Endothelial cell of umbilical vein (primary cell): ENCODE measurements around the gene CTBP1. TPM values are rescaled to one million over a fixed set of nuclear protein-coding genes. Genes with fewer than 3 reads are reported as not detected.

ENCODE experiments used
- BruUV-seq: library from RNA; stranded (reverse); fragments of 400-500 nt; replicated peaks from 2 replicates; lab custom pipeline; 2021; lab: Mats Ljungman, UMichigan
- CTCF ChIA-PET: fragments of 300-600, 350-600 bp; sonication (Branson Sonifier 250); formaldehyde crosslinking; loops from one replicate; lab custom pipeline; 2021; ENCODE audit warnings: antibody characterized with exemption, inconsistent platforms; lab: Charles Lee
- POLR2A ChIA-PET: fragments of 300-600, 350-600 bp; sonication (Branson Sonifier 250); formaldehyde crosslinking; loops from one replicate; lab custom pipeline; 2021; ENCODE audit warnings: antibody characterized with exemption, inconsistent platforms; lab: Charles Lee
- DNase-seq: peaks from one replicate; pipeline ENCODE4 v3.0.0-alpha.2; 2011; ENCODE audit warnings: low read depth, low spot score
- FAIRE-seq: peaks from 2 replicates; lab custom pipeline; 2011; peaks lifted over from hg19 to GRCh38; lab: Jason Lieb, UNC
- H2AFZ ChIP-seq: 2 replicates; pipeline ENCODE4 v1.6.0; 2012; ENCODE audit warnings: low read depth, low read length, control low read depth, inconsistent platforms
- H3K27ac ChIP-seq: 2 replicates; pipeline ENCODE4 v1.5.1; 2011; ENCODE audit warnings: low read depth, mild to moderate bottlenecking, control low read depth, low read length, moderate library complexity; ENCODE audit not compliant: insufficient read depth
- H3K27me3 ChIP-seq, 2 experiments: 2 replicates each; pipeline versions ENCODE4 v1.6.0 to v1.6.1; 2011; ENCODE audit warnings: low read length in 2 of 2, mixed read lengths in 1 of 2; ENCODE audit not compliant: control insufficient read depth in 2 of 2, insufficient read depth in 2 of 2
- H3K36me3 ChIP-seq, 2 experiments: 2 replicates in 1 of 2; 3 replicates in 1 of 2; pipeline ENCODE4 v1.5.1; 2011; ENCODE audit warnings: low read length in 2 of 2, mild to moderate bottlenecking in 1 of 2, moderate library complexity in 1 of 2; ENCODE audit not compliant: control insufficient read depth in 2 of 2, insufficient read depth in 2 of 2; ENCODE audit errors: extremely low read depth in 1 of 2
- H3K4me1 ChIP-seq: 3 replicates; pipeline ENCODE4 v1.5.1; 2011; ENCODE audit warnings: mild to moderate bottlenecking, low read length; ENCODE audit not compliant: control insufficient read depth, insufficient read depth; ENCODE audit errors: extremely low read depth
- H3K4me2 ChIP-seq: 2 replicates; pipeline ENCODE4 v1.6.1; 2011; ENCODE audit warnings: low read length, control low read depth, mixed read lengths; ENCODE audit not compliant: insufficient read depth
- H3K4me3 ChIP-seq, 3 experiments: fragments of 200-600 bp in 1 of 3; sonication (generic), shearing (Covaris generic) in 1 of 3; replicated peaks in 1 of 3; 2 replicates each; pipeline ENCODE4 v1.5.1; 2011 to 2016; ENCODE audit warnings: control low read depth in 3 of 3, low read length in 3 of 3, mild to moderate bottlenecking in 2 of 3, inconsistent platforms in 1 of 3, low read depth in 1 of 3, moderate library complexity in 1 of 3; ENCODE audit not compliant: insufficient read depth in 1 of 3
- H3K79me2 ChIP-seq: 2 replicates; pipeline ENCODE4 v1.6.0; 2012; ENCODE audit warnings: low read length, inconsistent platforms; ENCODE audit not compliant: control insufficient read depth, insufficient read depth
- H3K9ac ChIP-seq: replicated peaks from 2 replicates; pipeline ENCODE3; 2011; ENCODE audit warnings: low read length, control low read depth; ENCODE audit not compliant: insufficient read depth; ENCODE audit errors: extremely low read depth
- H3K9me1 ChIP-seq: replicated peaks from 3 replicates; pipeline ENCODE4 v1.6.0; 2011; ENCODE audit warnings: mild to moderate bottlenecking, low read length; ENCODE audit not compliant: control insufficient read depth, insufficient read depth; ENCODE audit errors: extremely low read depth
- H3K9me3 ChIP-seq: replicated peaks from 2 replicates; pipeline ENCODE4 v1.5.1; 2012; ENCODE audit warnings: low read length, inconsistent platforms; ENCODE audit not compliant: control insufficient read depth, insufficient read depth
- H4K20me1 ChIP-seq: replicated peaks from 2 replicates; pipeline ENCODE3; 2011; ENCODE audit warnings: mild to moderate bottlenecking, low read length; ENCODE audit not compliant: control insufficient read depth, insufficient read depth; ENCODE audit errors: extremely low read depth
- EZH2 ChIP-seq: IDR thresholded peaks from 2 replicates; pipeline ENCODE4 v1.6.1; 2012; ENCODE audit warnings: borderline replicate concordance, low read depth, mild to moderate bottlenecking, moderate library complexity, low read length, inconsistent platforms; ENCODE audit not compliant: severe bottlenecking
- FOS ChIP-seq: IDR thresholded peaks from 2 replicates; pipeline ENCODE4 v1.6.1; 2011; ENCODE audit warnings: mild to moderate bottlenecking, low read length, moderate library complexity, borderline replicate concordance; ENCODE audit not compliant: insufficient read depth
- GATA2 ChIP-seq: IDR thresholded peaks from 2 replicates; pipeline ENCODE4 v1.7.0; 2011; ENCODE audit warnings: low read depth, mild to moderate bottlenecking, moderate library complexity, mixed read lengths, low read length; ENCODE audit not compliant: insufficient read length, insufficient read depth
- POLR2AphosphoS5 ChIP-seq: IDR thresholded peaks from 2 replicates; pipeline ENCODE4 v1.6.1; 2012; ENCODE audit warnings: low read depth, mild to moderate bottlenecking, control low read depth, low read length, moderate library complexity; ENCODE audit not compliant: insufficient read depth
- dilution Hi-C: fragments of 300-500 bp; cut with MboI; formaldehyde crosslinking; loops from one replicate; pipeline ENCODE4 v1.15.0; 2019; ENCODE audit warnings: low sequenced_read_pairs; ENCODE audit not compliant: extremely low pct_ligation_motif_present
- intact Hi-C: fragments of 100-400 bp; cut with micrococcal nuclease; formaldehyde crosslinking; loops from one replicate; pipeline ENCODE4 v1.10.0; 2022
- polyA plus RNA-seq, 4 experiments: library from polyadenylated mRNA; depleted of rRNA in 3 of 4; stranded (reverse) in 3 of 4; unstranded in 1 of 4; fragments of >200 nt; gene quantifications; 2 replicates each; pipeline versions ENCODE4 v1.2.1 to v1.2.3, GENCODE V29; 2011 to 2012; ENCODE audit warnings: missing spikeins in 1 of 4
- total RNA-seq: library from RNA; stranded (reverse); gene quantifications from 2 replicates; pipeline ENCODE4 v1.2.3, GENCODE V29; 2021
- TF ChIP-seq, protein P1 (sequence below): IDR thresholded peaks from 2 replicates; pipeline ENCODE4 v1.6.1; 2011; ENCODE audit not compliant: insufficient read depth, insufficient read length

Gene CTBP1
- total and polyA plus RNA-seq, 2 donors (not counting 3 experiments of a cell fraction or from before 2014, with no cell fraction given): 165 to 167 TPM

DNA sequence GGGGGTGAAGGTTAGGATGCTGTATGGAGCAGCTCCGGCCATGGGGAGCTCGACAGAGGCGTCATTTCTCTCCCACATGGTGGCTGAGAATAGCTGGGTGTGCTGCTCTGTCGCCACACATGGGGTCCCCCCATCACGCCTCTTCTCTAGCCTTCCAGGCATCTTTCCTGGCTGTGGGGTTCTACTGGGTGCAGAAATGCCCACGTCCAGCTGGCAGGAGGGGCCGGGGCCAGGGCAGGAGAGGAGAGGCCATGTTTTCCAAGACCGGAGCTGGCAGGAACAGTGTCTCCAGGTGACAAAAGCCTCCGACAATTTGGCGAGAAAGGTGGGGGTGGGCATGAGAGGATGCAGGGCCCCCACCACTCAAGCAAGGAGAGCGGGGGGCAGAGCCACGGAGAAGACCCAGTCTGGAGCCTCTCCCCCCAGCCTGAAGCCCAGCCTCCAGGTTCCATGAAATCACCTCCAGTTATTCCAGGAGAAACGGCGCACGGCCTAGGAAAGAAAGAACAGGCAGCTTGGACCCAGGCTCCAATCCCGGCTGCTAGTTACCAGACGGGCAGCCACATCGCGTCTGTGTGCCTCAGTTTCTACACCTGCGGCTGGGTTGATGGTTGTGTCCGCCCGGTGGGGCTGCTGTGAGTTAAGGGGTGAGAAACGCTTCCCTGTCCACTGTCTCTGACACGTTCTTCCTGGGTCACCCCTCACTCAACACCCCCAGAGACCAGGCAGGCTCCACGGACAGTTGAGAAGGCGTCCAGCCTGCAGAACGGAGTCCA is 49.2 kb downstream of the CTBP1 start:
- Histone ChIP-seq H3K9ac (no peak overlapping the region), H3K27ac (no peak overlapping the region), H3K79me2 (no peaks in the 10 kb centered on the region), H3K4me2 (no peak overlapping the region), H3K4me3 (no peak overlapping the region), H3K9me1 (no peaks in the 10 kb centered on the region), H3K27me3 (no peaks in the 10 kb centered on the region), H3K4me1 (no peaks in the 10 kb centered on the region), H3K9me3 (no peaks in the 10 kb centered on the region), H2AFZ (no peak overlapping the region), H3K36me3 (no peaks in the 10 kb centered on the region), H4K20me1 (no peaks in the 10 kb centered on the region)
- DNase-seq (no peak), FAIRE-seq (no peak)
- BruUV-seq: no TSS peak
- intact Hi-C loops: no loop called here
- POLR2A ChIA-PET: no interaction called here
- dilution Hi-C loops: no loop called here
- TF ChIP-seq, protein P1, sequence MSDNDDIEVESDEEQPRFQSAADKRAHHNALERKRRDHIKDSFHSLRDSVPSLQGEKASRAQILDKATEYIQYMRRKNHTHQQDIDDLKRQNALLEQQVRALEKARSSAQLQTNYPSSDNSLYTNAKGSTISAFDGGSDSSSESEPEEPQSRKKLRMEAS: no peak
- TF ChIP-seq FOS (no peak), POLR2AphosphoS5 (no peak), EZH2 (no peak), GATA2 (no peak)
- CTCF ChIA-PET: interaction anchor here (1.0 kb wide), 1 partner anchor 12 kb away, joined by 3 read pairs; no protein-coding TSS in a partner anchor
